ENCODE data around the gene FADS3. TPM values are rescaled to one million over a fixed set of nuclear protein-coding genes. Genes with fewer than 3 reads are reported as not detected.

FADS3 gene
- total RNA-seq, 2 donors from 2014 or later, result 368 to 393 TPM

DNA sequence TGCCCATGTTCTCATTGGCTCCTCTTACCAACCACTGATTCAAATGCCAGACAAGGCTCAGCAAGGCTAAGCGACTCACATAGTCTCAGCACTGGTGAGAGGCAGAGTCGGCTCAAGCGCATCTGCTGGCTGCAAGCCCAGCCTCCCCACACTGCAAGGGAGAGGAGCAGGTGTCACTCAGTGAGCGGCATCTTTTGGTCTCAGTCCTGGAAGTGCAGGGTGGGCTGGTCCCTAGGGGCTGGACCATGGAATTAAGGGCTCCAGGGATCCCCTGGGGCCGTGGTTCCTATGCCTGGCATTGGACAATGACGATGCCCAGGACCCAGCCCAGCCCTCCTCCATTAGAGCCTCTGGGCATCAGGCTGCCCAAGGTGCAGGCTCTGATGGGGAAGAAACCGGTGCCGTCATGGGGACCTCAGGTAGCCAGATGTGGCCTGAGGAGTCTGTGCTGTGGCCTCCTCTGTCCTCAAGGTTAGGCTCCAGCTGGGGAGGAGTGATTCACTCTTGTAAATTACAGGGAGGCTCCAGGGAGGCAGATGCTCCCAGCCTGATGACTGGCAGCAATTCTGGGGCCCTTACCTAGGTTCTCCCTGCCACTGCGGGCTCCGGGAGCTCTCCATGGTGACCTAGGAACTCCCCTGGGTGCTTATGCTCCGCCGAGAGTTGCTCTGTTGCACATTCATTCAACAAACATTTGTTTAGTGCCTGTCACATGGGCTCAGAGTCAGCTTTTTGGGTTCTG, 35.2 kb downstream of the FADS3 start:
- Histone ChIP-seq H3K9me3 (no peaks in the 10 kb centered on the region), H3K4me3 (no peak overlapping the region), H3K4me1 (ENCODE audit: control insufficient read depth in 1 of 2, low read depth in 2 of 2) (peaks cover 9 to 22% of the 10 kb centered on the region in 2 donors), H3K27ac (no peak overlapping the region), H3K36me3 (peaks cover 38% of the 10 kb centered on the region), H3K27me3 (replicated peaks; ENCODE audit: insufficient read depth) (no peaks in the 10 kb centered on the region)
- ATAC-seq (ENCODE audit: insufficient number of reproducible peaks, low FRiP score, low read depth) (no peak), DNase-seq (ENCODE audit: low spot score) (no peak)
- TF ChIP-seq, protein P1, sequence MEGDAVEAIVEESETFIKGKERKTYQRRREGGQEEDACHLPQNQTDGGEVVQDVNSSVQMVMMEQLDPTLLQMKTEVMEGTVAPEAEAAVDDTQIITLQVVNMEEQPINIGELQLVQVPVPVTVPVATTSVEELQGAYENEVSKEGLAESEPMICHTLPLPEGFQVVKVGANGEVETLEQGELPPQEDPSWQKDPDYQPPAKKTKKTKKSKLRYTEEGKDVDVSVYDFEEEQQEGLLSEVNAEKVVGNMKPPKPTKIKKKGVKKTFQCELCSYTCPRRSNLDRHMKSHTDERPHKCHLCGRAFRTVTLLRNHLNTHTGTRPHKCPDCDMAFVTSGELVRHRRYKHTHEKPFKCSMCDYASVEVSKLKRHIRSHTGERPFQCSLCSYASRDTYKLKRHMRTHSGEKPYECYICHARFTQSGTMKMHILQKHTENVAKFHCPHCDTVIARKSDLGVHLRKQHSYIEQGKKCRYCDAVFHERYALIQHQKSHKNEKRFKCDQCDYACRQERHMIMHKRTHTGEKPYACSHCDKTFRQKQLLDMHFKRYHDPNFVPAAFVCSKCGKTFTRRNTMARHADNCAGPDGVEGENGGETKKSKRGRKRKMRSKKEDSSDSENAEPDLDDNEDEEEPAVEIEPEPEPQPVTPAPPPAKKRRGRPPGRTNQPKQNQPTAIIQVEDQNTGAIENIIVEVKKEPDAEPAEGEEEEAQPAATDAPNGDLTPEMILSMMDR (IDR thresholded peaks at IDR 0.05), result no peak

DNA sequence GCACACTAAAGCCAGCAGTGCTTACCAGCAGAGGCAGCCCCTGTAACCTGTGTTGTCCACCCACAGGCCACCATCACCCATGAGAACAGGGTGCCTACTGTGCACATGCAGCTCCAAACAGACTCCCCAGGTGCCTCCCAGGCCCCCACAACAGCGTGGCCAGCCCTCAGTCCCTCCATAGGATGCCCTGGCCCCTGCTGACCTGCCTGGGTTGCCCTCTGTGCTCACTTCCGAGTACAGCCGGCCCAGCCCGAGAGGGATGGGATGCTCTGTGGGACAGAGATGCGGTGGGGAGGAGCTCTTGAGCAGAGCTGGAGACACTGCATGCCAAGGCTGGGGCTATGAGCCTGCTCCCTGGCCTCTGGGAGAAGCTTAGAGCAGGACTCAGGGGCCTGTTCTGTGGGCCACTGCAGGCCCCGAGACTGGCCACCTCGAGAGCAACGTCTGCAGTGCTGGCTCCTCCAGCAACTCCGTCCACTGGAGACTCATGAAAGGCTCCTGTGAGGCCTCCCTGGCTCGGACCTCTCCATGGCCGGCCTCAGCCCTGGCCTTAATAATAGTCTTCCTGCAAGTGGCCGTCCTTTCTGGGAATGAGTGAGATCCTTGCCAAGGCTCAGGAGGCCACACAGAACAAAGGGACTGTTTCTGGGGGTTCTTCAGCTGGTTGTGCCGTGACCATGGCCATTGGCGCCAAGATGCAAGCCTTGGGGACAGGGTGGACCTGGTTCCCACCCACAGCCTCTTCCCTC, 36.2 kb downstream of the FADS3 start:
- Histone ChIP-seq H3K27me3 (replicated peaks; ENCODE audit: insufficient read depth) (no peaks in the 10 kb centered on the region), H3K4me1 (ENCODE audit: control insufficient read depth in 1 of 2, low read depth in 2 of 2) (peaks cover 15 to 24% of the 10 kb centered on the region in 2 donors), H3K9me3 (no peaks in the 10 kb centered on the region), H3K36me3 (peaks cover 38% of the 10 kb centered on the region), H3K4me3 (no peak overlapping the region), H3K27ac (no peak overlapping the region)
- DNase-seq (ENCODE audit: low spot score) (no peak), ATAC-seq (ENCODE audit: insufficient number of reproducible peaks, low FRiP score, low read depth) (no peak)
- TF ChIP-seq, protein P1 (IDR thresholded peaks at IDR 0.05), result no peak

DNA sequence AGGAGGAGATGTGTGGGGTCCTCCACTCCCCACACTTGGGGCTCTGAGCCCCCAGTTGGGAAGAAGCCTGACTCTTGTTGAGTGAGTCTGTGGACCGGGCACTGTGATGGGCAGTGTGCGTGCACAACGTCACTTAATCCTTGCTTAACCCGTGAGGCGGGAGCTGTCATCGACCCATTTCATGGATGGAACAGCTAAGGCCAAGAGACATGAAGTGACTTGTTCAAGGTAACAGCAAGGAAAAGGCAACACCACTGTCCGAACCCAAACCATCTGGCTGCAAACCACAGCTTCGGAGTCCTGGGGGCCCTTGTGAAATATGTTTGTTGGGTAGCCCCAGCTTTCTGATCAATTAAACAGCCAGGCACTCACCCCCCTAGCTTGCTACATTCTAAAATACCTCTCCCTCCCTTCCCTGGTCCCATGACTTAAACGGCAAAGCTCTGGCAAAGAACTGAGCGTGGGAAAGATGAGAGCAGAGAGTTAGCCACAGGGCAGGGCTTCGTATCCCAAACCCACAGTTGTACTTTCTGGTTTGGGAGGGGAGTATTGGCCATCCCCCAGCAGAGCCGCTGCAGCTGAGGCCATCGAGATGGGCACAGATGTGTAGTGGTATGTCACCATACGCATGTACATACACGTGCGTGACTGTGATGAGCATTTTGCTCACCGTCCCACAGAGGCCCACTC, 37.0 kb downstream of the FADS3 start:
- no peak for DNase-seq (ENCODE audit: low spot score)
- H3K9me3 ChIP-seq, result no peaks in the 10 kb centered on the region
- no peak for ATAC-seq (ENCODE audit: insufficient number of reproducible peaks, low FRiP score, low read depth)
- H3K36me3 ChIP-seq, result peaks cover 39% of the 10 kb centered on the region
- H3K4me3 ChIP-seq, result no peak overlapping the region
- TF ChIP-seq, protein P1 (IDR thresholded peaks at IDR 0.05), result no peak
- no peaks in the 10 kb centered on the region for H3K27me3 ChIP-seq (replicated peaks; ENCODE audit: insufficient read depth)
- H3K4me1 ChIP-seq (ENCODE audit: control insufficient read depth in 1 of 2, low read depth in 2 of 2), result peaks cover 15 to 22% of the 10 kb centered on the region in 2 donors
- H3K27ac ChIP-seq, result no peak overlapping the region

GRCh38 chr11:61853698-61854169, 37.6 kb downstream of the FADS3 start:
- H3K9me3 ChIP-seq, result no peaks in the 10 kb centered on the region
- TF ChIP-seq, protein P1 (IDR thresholded peaks at IDR 0.05), result no peak
- H3K4me1 ChIP-seq (ENCODE audit: control insufficient read depth in 1 of 2, low read depth in 2 of 2), result peaks cover 15 to 22% of the 10 kb centered on the region in 2 donors
- no peak overlapping the region for H3K27ac ChIP-seq
- ATAC-seq (ENCODE audit: insufficient number of reproducible peaks, low FRiP score, low read depth), result no peak
- H3K27me3 ChIP-seq (replicated peaks; ENCODE audit: insufficient read depth), result no peaks in the 10 kb centered on the region
- no peak overlapping the region for H3K4me3 ChIP-seq
- H3K36me3 ChIP-seq, result peaks cover 40% of the 10 kb centered on the region
- DNase-seq (ENCODE audit: low spot score), result no peak

- peaks cover 46% of the 10 kb centered on the region for H3K36me3 ChIP-seq
- peak overlapping the region; percentile 69 to 80 for H3K27ac ChIP-seq
- TF ChIP-seq, protein P1 (IDR thresholded peaks at IDR 0.05), result no peak
- no peaks in the 10 kb centered on the region for H3K27me3 ChIP-seq (replicated peaks; ENCODE audit: insufficient read depth)
- no peak for DNase-seq (ENCODE audit: low spot score)
- no peaks in the 10 kb centered on the region for H3K9me3 ChIP-seq
- no peak for ATAC-seq (ENCODE audit: insufficient number of reproducible peaks, low FRiP score, low read depth)
- H3K4me3 ChIP-seq, result no peak overlapping the region
- H3K4me1 ChIP-seq (ENCODE audit: control insufficient read depth in 1 of 2, low read depth in 2 of 2), result peaks cover 15 to 22% of the 10 kb centered on the region in 2 donors
Measured at GRCh38 chr11:61851900-61852295, 39.4 kb downstream of the FADS3 start.

Data from thoracic aorta (tissue), 2 donors.